Endothelial cell of umbilical vein (primary cell): Measurements from ENCODE around the gene DCC.

ENCODE experiments used
- EZH2 ChIP-seq: IDR thresholded peaks from 2 replicates; pipeline ENCODE4 v1.6.1; 2012; ENCODE audit warnings: borderline replicate concordance, low read depth, mild to moderate bottlenecking, moderate library complexity, low read length, inconsistent platforms; ENCODE audit not compliant: severe bottlenecking
- GATA2 ChIP-seq: IDR thresholded peaks from 2 replicates; pipeline ENCODE4 v1.7.0; 2011; ENCODE audit warnings: low read depth, mild to moderate bottlenecking, moderate library complexity, mixed read lengths, low read length; ENCODE audit not compliant: insufficient read length, insufficient read depth
- POLR2A ChIP-seq: IDR thresholded peaks from 2 replicates; pipeline ENCODE4 v1.6.1; 2012; ENCODE audit warnings: low read depth, mild to moderate bottlenecking, control low read depth, low read length
- POLR2AphosphoS5 ChIP-seq: IDR thresholded peaks from 2 replicates; pipeline ENCODE4 v1.6.1; 2012; ENCODE audit warnings: low read depth, mild to moderate bottlenecking, control low read depth, low read length, moderate library complexity; ENCODE audit not compliant: insufficient read depth
- TF ChIP-seq, protein P1 (sequence below), 2 donors: IDR thresholded peaks; 1 replicate in 1 of 2; 2 replicates in 1 of 2; pipeline ENCODE4 v1.5.1; 2011; ENCODE audit warnings: low read length in 2 of 2, mild to moderate bottlenecking in 2 of 2, moderate library complexity in 2 of 2, control low read depth in 1 of 2, inconsistent platforms in 1 of 2, low read depth in 1 of 2; ENCODE audit not compliant: insufficient read depth in 1 of 2; ENCODE audit errors: extremely low read depth in 1 of 2
- TF ChIP-seq, protein P2 (sequence below): IDR thresholded peaks from 2 replicates; pipeline ENCODE4 v1.6.1; 2011; ENCODE audit not compliant: insufficient read depth, insufficient read length

DNA sequence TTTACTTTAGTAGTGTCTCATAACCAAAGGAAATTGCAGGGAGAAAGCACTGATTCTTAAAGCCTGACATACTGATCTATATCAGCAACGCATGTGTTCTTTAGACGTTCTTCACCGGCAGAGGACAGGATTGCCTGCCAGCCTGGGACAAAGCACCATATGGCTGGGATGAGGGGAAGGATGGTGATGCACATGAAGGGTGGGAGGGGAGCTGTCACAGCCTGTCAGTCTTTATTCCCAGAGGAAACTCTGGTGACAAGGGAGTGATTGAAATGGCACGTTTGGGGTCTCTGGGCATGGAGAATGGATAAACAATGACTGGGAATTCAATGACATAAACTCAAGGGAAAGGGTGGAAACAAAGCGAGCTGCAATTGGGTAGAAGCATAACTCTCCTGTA lies 808.1 kb downstream of the DCC start:
- no peak for TF ChIP-seq POLR2AphosphoS5
- TF ChIP-seq, protein P1, sequence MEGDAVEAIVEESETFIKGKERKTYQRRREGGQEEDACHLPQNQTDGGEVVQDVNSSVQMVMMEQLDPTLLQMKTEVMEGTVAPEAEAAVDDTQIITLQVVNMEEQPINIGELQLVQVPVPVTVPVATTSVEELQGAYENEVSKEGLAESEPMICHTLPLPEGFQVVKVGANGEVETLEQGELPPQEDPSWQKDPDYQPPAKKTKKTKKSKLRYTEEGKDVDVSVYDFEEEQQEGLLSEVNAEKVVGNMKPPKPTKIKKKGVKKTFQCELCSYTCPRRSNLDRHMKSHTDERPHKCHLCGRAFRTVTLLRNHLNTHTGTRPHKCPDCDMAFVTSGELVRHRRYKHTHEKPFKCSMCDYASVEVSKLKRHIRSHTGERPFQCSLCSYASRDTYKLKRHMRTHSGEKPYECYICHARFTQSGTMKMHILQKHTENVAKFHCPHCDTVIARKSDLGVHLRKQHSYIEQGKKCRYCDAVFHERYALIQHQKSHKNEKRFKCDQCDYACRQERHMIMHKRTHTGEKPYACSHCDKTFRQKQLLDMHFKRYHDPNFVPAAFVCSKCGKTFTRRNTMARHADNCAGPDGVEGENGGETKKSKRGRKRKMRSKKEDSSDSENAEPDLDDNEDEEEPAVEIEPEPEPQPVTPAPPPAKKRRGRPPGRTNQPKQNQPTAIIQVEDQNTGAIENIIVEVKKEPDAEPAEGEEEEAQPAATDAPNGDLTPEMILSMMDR (IDR thresholded peaks at IDR 0.05; ENCODE audit: extremely low read depth in 1 of 2, insufficient read depth in 1 of 2, low read depth in 1 of 2, low read length in 2 of 2): no peak
- TF ChIP-seq POLR2A: no peak
- TF ChIP-seq GATA2: no peak
- TF ChIP-seq EZH2: no peak
- TF ChIP-seq, protein P2, sequence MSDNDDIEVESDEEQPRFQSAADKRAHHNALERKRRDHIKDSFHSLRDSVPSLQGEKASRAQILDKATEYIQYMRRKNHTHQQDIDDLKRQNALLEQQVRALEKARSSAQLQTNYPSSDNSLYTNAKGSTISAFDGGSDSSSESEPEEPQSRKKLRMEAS: no peak
